DLD1 (cell line): ENCODE measurements around the gene KRTAP20-2.

Experiments used
- in situ Hi-C: cut with HindIII; loops from 2 replicates; pipeline ENCODE4 v1.10.0; 2017; ENCODE audit warnings: low sequenced_read_pairs

The KRTAP20-2 gene

DNA sequence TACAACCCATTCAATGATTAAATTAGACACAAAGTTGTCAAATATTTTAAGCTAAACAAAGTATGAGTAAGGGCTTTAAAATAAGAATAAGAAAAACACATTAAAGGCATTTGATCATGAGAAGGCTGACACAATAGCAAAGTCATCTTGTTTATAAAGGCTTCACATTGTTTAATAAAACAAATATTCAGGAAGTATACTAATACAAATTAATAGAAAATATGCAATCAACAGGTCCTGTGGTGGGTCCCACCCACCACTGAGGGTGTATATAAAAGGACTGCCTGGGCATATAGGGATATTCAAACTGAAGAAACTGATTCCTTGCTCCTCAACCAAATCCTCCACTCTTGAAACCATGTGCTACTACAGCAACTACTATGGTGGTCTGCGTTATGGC, at the start of gene KRTAP20-2:
Gene KRTAP20-2, plus strand, starts transcription at position 301 of the 400 bp plus-strand sequence. Its CDS starts 58 bp downstream, at position 359.
- in situ Hi-C loops = no loop called here

DNA sequence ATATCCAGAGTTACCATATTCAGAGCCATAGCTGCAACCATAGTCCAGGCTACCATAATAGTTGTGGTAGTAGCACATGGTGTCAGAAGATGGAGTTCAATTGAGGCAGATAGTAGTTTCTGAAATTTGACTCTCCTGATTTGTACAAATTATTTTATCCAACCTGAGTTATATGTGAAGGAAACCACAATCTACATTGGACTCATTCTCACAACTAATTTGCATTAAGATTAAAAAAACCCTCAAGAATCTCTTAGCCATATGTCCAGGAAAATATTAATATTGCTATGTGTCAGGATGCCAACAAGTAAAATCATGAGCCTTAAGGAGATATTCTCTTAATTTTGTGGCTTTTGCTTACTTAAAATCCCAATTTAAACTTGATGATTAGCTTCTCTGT, 44.7 kb upstream of the KRTAP20-2 start, which contains the start of gene KRTAP22-2:
Gene KRTAP22-2, minus strand, starts transcription at position 101 of the 400 bp plus-strand sequence.
- in situ Hi-C loops = no loop called here

DNA sequence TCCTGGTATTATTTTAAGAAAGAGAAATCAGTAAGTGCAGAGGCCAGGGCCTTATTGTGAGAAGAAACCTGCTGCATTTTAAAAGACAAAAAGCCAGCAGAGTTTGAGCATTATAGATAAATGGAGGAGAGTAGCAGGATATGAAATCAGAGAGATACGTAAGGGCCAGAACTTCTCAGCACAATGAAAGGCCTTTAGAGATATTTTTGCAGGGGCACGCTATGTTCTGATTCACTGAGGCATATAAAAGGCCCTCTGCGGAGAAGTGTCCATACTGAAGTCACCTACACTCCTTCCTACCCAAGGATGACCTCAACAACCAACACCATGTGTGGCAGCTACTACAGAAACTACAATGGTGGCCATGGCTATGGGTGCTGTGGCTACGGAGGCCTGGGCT, 42.9 kb upstream of the KRTAP20-2 start, which contains the start of gene KRTAP6-3:
Gene KRTAP6-3, plus strand, starts transcription at position 301 of the 400 bp plus-strand sequence. Its CDS starts 6 bp downstream, at position 307.
- in situ Hi-C loops = no loop called here

DNA sequence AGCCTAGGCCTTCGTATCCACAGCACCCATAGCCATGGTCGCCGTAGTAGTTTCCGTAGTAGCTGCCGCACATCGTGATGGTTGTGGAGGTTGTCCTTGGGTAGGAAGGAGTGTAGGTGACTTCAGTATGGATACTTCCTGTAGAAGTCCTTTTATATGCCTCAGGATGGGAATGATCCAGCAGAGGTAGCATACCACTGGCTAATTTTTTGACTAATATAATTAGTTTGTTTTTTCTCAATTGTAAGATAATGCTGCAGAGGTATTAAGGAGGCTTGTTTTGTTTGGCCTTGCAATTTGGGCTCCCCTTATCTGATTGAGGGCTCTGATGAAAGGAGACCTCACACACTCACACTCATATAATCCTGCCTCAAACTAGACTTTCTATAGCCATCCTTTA, 36.2 kb upstream of the KRTAP20-2 start, which contains the start of gene KRTAP6-2:
Gene KRTAP6-2, minus strand, starts transcription at position 101 of the 400 bp plus-strand sequence. Its CDS starts 28 bp downstream, at position 73.
- in situ Hi-C loops = no loop called here

DNA sequence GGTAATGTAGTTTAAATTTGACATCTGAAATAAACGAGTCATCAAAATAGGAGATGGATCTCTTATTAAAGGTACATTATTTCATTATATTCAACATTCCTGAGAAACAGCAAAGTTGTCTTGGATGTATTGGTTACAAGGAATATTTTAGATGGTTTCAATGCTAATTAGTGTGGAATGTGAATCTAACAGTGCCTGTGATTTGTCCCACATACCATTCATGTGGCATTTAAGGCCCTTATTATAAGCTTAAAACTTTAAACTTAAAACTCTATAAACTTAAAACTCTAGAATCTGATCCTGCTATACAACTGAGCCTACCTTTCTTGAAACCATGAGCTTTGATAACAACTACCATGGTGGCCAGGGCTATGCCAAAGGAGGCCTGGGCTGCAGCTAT, 34.2 kb upstream of the KRTAP20-2 start, which contains the start of gene KRTAP22-1:
Gene KRTAP22-1, plus strand, starts transcription at position 301 of the 400 bp plus-strand sequence.
- in situ Hi-C loops = no loop called here

DNA sequence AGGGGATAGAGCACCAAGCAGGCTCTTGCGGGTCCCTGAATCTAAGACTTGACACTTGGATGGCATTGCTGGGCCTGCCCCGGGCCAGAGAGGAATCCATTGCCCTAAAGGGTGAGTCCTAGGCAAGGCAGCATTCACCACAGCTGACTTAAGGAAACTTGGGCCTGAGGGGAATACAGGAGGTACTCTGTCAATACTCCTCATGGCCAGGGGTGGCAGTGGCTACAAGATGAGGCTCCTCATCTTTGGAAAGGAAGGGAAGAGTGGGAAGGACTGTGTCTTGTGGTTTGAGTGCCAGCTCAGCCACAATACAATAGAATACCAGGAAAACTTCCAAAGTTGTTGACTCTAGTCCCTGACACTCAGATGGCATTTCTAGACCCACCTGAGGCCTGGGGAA, 29.0 kb upstream of the KRTAP20-2 start:
- in situ Hi-C loops = no loop called here

DNA sequence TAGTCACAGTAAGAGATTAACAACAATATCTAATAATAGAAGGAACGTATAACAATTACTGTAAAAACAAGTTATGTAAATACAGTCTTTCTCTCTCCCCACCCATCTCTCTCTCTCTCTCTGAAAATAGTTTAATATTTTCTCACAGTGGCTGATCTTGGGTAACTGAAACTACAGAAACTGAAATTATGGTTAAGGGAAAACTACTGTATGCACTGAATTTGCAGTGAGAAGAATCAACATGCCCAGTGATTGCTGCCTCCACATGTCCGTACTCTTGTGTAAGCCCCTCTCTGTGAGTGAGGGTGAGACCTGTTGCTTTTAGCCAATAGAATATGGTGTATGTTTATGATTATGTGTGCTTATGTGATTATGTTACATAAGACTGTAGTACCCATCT, 22.9 kb upstream of the KRTAP20-2 start:
- in situ Hi-C loops = no loop called here

DNA sequence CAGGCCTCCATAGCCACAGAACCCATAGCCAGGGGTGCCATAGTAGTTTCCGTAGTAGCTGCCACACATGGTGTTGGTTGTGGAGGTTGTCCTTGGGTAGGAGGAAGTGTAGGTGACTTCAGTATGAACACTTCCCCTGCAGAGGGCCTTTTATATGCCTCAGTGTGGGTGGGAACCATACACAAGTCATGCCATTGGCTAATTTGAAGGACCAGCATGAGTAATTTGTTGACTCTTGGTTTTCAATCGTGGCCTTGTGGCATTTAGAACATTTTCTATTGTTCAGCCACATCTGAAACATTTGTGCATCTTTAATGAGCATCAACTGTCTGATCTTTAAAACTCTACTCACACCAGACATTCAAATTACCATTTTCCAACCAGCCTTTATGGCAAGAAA, 21.2 kb upstream of the KRTAP20-2 start, which contains the start of gene KRTAP6-1:
Gene KRTAP6-1, minus strand, starts transcription at position 95 of the 400 bp plus-strand sequence. Its CDS starts 26 bp downstream, at position 69.
- in situ Hi-C loops = no loop called here

DNA sequence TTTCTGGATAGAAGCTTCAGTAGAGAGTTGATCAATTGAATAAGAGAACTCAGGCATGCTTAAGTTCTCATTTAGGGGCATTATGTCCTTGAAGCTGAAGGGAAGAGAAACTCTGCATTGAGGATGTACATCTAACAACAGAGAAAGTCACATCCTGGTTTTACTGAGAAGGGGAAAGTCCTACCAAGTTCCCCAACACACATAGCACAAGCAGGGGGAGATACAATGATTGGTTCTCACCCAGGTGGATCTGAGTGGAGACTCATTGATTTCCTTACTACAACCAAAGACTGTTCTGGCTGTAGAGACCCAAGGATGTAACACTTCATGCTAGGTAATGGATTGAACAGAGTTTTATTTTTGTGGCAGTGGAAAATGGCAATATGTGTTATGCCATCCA, 19.8 kb upstream of the KRTAP20-2 start:
- in situ Hi-C loops = no loop called here

DNA sequence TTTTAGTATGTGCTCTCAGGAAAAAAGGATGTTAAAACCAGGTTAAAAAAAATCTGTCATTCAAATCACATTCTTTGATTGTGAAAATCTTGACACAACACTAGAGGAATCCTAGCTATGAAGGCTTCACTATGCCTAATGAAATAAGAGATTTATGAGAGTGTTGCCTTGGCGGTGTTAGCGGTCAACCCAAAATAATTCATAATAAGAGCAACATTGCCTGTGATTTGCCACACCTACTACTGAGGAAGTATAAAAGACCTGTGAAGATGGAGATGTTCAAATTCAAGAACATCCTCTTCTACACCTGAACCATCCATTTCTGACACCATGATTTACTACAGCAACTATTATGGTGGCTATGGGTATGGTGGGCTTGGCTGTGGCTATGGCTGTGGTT, 18.9 kb upstream of the KRTAP20-2 start, which contains the start of gene KRTAP20-1:
Gene KRTAP20-1, plus strand, starts transcription at position 301 of the 400 bp plus-strand sequence. Its CDS starts 30 bp downstream, at position 331.
- in situ Hi-C loops = no loop called here

DNA sequence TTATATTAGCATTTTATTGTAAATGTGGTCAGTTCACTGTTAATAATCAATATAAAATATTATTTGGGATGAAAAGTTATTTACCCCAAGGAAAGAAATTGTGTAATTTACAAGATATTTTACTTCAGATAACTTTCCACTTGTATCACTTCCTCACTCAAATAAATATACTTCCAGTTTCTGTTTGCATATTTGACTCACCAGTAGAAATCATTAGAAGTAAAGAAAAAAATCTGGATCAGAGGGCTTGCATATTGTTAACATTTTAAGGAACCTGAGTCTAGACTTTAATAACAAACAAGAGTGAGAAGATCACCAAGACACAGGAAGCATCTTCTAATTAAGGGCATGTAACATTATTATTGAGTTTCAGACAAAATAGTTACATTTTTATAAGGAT, 14.9 kb upstream of the KRTAP20-2 start:
- in situ Hi-C loops = no loop called here

DNA sequence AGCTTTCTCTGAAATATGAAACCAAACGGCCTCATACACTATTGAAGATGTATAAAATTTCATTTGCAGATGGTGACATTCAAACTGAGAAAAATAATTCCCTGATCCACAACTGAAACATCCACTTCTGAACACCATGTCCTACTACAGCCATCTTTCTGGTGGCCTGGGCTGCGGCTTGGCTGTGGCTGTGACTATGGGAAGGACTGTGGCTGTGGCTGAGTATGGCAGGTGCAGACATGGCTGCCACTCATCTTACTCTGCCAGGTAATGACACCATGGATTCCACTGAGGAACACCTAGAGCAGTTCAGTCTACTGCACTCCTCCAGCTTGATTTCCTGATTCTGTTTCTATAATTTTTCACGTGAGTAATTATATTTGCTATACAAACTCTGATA, 14.5 kb upstream of the KRTAP20-2 start, which contains the start of gene KRTAP20-4:
Gene KRTAP20-4, plus strand, starts transcription at position 106 of the 400 bp plus-strand sequence.
- in situ Hi-C loops = no loop called here

DNA sequence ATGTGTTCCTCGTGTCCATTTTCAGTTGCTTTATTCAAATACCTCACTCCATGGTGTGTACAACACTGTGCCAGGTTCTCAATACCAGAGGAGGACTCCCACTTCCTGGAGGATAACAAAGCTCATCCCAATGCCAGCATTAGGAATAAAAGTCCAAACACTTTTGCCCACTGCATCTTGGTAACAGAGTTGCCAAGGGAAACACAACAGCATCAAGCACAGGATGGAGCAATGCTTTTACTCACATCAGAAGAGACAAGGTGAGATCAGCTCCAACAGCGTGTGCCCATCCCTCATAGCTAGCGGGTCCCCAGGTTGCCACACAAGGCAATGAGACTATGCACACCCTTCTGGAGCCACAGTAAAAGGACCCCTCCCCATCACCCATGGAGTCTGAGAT, 11.6 kb upstream of the KRTAP20-2 start:
- in situ Hi-C loops = no loop called here

DNA sequence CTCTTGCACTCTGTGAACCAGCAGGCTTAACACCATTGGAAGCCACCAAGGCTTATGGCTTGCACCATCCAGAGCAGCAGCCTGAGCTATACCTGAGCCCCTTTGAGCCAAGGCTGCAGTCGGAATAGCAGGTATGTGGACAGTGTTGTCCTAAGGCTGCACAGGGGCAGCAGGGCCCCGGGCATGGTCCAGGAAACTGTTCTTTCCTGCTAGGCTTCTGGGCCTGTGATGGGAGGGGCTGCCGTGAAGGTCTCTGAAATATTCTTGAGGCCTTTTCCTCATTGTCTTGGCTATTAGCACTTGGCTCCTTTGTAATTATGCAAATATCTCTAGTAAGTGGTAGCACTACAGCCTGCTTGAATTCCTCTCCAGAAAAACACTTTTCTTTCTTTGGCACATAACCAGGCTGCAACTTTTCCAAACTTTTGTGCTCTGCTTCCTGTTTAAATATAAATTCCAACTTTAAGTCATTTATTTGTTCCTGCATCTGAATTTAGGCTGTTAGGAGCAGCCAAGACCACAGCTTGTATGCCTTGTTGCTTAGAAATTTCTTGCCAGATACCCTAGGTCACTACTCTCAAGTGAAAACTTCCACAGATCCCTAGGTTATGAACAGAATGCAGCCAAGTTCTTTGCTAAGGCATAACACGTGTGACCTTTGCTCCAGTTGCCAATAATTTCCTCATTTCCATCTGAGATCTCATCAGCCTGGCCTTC, 9.4 kb upstream of the KRTAP20-2 start:
- in situ Hi-C loops = no loop called here

DNA sequence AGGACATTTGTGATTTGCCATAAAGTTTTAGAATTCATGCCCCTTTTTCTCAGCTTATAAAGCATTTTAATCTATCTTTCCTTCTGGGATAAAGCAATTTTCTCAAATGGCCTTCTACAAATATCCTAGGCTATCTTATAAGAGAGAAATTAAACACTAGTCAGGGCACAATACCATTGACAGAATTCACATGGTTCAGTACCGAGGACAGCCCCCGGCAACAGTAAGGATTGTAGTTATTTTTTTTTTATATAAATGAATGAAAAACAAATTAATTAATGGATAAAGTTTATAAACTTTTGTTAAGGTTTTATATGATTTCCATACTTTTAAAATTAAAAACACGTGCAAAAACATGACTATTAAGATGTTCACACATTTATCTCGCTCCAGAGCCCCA, 6.9 kb upstream of the KRTAP20-2 start:
- in situ Hi-C loops = no loop called here

DNA sequence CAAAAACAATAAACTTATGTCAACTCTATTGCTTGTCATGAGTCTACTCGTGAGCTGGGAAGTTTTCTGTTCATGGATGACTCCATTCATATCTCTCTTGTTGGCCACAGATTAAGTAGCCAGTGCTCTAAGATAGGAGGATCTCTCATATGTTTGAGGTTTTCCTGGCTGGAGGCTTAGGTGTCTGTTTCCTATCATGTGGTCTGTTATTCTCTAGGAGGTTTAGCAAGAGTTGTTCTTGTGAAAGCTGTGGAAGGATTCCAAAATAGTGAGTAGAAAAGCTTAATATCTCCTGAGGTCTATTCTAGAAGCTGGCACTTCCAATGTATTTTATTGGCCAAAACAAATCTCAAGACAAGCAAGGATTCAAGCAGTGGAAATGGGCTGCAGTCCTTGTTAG, 5.8 kb upstream of the KRTAP20-2 start:
- in situ Hi-C loops = no loop called here

DNA sequence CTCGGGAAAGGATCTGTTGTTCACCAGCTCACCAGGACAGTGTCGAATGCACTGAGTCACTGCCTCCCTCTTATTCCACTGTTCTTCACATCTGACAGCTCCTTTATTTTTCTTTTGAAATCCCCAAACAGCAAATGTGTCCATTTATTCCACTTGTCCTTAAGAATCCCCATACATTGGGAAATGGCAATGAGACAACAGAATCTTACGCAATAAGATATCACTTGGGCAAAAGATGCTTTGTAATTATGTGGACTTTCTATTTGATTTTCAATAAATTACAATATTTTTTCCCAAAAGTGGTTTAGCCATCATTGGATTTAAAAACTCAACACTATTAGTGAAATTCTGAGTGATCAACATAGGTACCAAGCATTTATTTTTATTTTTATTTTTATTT, 3.7 kb downstream of the KRTAP20-2 start:
- in situ Hi-C loops = no loop called here

DNA sequence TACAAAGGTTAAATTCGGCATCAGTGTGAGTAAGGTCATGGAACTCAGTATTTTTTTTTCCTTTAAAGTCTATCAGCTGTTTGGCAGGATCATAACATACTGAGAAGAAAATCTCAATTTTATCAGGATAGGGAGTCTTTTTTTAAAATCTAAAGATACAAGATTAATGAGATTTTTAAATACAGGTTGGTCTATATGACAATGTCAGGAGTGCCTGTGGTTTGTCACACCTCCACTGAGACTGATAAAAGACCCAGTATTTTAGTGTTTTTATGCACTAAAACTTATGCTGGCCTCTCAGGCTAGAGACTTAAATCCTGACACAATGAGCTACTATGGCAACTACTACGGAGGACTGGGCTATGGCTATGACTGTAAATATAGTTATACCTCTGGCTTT, 7.6 kb downstream of the KRTAP20-2 start, which contains the start of gene KRTAP20-3:
Gene KRTAP20-3, plus strand, starts transcription at position 301 of the 400 bp plus-strand sequence.
- in situ Hi-C loops = no loop called here

DNA sequence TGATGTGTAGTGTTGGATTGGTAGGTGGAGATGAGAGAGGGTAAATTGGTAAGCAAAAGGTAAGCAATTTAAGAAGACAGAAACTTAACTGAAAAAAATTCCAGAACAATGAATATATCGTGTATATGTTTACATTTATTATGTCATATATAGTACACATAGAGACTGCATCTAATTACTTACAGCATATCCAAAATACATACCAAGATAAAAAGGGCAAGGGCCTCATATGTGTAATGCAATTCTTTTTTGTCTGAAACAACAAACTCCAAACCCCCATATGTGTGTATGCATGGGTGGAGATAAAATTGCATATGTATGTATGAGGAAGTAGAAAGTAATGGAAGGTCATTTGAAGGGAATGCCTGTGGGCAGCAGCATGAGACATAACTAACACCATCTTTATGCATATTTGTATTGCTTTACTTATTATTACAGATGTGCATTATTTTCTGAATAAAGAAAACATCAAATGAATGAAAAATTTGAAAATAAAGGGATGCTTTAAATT, 12.0 kb downstream of the KRTAP20-2 start:
- in situ Hi-C loops = no loop called here

DNA sequence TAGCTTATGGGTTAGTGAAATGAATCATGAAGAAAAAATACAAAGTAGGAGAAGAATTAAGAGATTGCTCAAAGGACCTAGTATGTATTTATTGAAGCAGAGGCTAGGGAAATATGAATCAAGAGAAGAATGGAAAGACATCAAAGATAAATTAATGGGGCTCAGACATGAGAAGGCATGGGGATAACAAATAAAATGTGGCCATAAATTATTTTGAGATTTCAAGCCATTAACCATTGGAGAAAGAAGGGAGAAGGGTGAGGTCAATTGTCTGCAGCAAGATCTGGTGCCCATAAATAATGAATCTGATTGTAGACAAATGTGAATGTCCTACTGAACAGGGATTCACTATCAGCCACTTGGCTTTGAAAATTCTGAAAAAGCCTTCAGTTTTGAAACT, 17.9 kb downstream of the KRTAP20-2 start:
- in situ Hi-C loops = no loop called here

DNA sequence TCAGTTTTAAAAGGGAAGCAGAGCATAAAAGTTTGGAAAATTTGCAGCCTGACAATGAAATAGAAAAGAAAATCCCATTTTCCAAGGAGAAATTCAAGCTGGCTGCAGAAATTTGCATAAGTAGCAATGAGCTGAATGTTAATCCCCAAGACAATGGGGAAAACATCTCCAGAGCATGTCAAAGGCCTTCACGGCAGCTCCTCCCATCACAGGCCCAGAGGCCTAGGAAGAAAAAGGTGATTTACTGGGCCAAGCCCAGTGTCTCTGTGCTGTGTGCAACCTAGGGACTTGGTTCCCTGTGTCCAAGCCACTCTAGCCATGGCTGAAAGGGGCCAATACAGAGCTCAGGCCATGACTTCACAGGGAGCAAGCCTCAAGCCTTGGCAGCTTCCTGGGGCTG, 33.8 kb downstream of the KRTAP20-2 start:
- in situ Hi-C loops = no loop called here
